Transverse colon (tissue), 4 donors: Measurements from ENCODE around the gene CEP120. TPM values are rescaled to one million over a fixed set of nuclear protein-coding genes. Genes with fewer than 3 reads are reported as not detected.
"Not testable (repeated sequence)": the region's sequence is repeated elsewhere in the genome, so short reads cannot be mapped to it uniquely, and the experiment has no call there.

Experiments used
- DNase-seq: peaks from one replicate; pipeline ENCODE4 v3.0.0-alpha.2; 2019
- H3K27ac ChIP-seq, 4 donors: fragments of 200-600 bp; sonication (generic); 2 replicates each; pipeline ENCODE4 v1.5.1; 2016 to 2018; ENCODE audit warnings: inconsistent platforms in 4 of 4
- H3K27me3 ChIP-seq: fragments of 200-600 bp; sonication (generic); 2 replicates; pipeline ENCODE4 v1.5.1; 2017; ENCODE audit warnings: inconsistent platforms
- H3K36me3 ChIP-seq, 4 donors: fragments of 200-600 bp; sonication (generic); 2 replicates each; pipeline ENCODE4 v1.5.1; 2017 to 2019; ENCODE audit warnings: inconsistent platforms in 4 of 4
- H3K4me1 ChIP-seq, 4 donors: fragments of 200-600 bp; sonication (generic); 2 replicates each; pipeline ENCODE4 v1.5.1; 2017 to 2020; ENCODE audit warnings: inconsistent platforms in 4 of 4
- H3K4me3 ChIP-seq, 4 donors: fragments of 200-600 bp; sonication (generic); 1 replicate in 1 of 4; 2 replicates in 3 of 4; pipeline versions ENCODE4 v1.5.1 to v1.6.1; 2017 to 2019; ENCODE audit warnings: inconsistent platforms in 4 of 4
- H3K9me3 ChIP-seq, 2 donors: fragments of 200-600 bp; sonication (generic); 2 replicates each; pipeline ENCODE4 v1.5.1; 2017 to 2019; ENCODE audit warnings: inconsistent platforms in 2 of 2
- EP300 ChIP-seq: sonication (generic); formaldehyde crosslinking; IDR thresholded peaks from one replicate; pipeline ENCODE4 v1.6.1; 2017; ENCODE audit warnings: antibody characterized with exemption, low read depth
- POLR2A ChIP-seq: fragments of 450-650 bp; IDR thresholded peaks from one replicate; pipeline ENCODE4 v1.6.1; 2016; ENCODE audit warnings: antibody characterized with exemption, mild to moderate bottlenecking, moderate library complexity
- POLR2AphosphoS5 ChIP-seq, 3 donors: sonication (generic); formaldehyde crosslinking; IDR thresholded peaks; one replicate each; pipeline ENCODE4 v1.6.1; 2016; ENCODE audit warnings: antibody characterized with exemption in 3 of 3
- WGBS, 2 donors: methylation state at CpG; one replicate each; pipeline ENCODE4 v1.1.5; 2018; ENCODE audit warnings: low coverage in 1 of 2; 5-methylcytosine and 5-hydroxymethylcytosine counted together
- in situ Hi-C, 4 donors: fragments of 200-750 bp; cut with MboI; loops; one replicate each; pipeline versions ENCODE4 v1.15.0 to v1.15.1; 2017; ENCODE audit warnings: low sequenced_read_pairs in 3 of 4, low pct_ligation_motif_present in 1 of 4, low pct_unique_long_range_greater_than_20kb in 1 of 4
- intact Hi-C: fragments of 100-400 bp; cut with DNase I; formaldehyde crosslinking; loops from one replicate; pipeline ENCODE4 v1.15.1; 2023; ENCODE audit warnings: low total_unique reads
- total RNA-seq, 4 donors: library from RNA; depleted of rRNA; stranded (reverse); fragments of >200 nt; gene quantifications; one replicate each; pipeline ENCODE4 v1.1.0, GENCODE V29; 2016
- TF ChIP-seq, protein P1 (sequence below), 5 experiments: fragments of 200-600 bp in 3 of 5; fragments of 450-650 bp in 2 of 5; sonication (generic) in 3 of 5; IDR thresholded peaks; 1 replicate in 2 of 5; 2 replicates in 3 of 5; pipeline ENCODE4 v1.5.1; 2016 to 2017; ENCODE audit warnings: antibody characterized with exemption in 5 of 5, inconsistent platforms in 3 of 5, mild to moderate bottlenecking in 2 of 5, moderate library complexity in 1 of 5

Gene CEP120
- 10 to 100 TPM in 3 of 4 donors, 1 to 10 TPM in 1; 7.6 to 24.3 (median 18.2) TPM for total RNA-seq

- in situ Hi-C loops = loop anchor here in 1 of 4 donors (25.0 kb wide), 1 partner anchor 189 kb away; no protein-coding TSS in a partner anchor
- WGBS, 2 donors = 0 to 1% methylated on average over 5 to 35 of the region's 47 CpGs
- DNase-seq = peak; percentile 99
- H3K4me1 ChIP-seq = peaks cover 3 to 27% (median 18%) of the 10 kb centered on the region in 4 donors
- H3K27ac ChIP-seq = peak within 1 kb of the TSS; percentile 93 to 95 (median 94)
- no peaks in the 10 kb centered on the region for H3K36me3 ChIP-seq
- H3K27me3 ChIP-seq = no peaks in the 10 kb centered on the region
- H3K9me3 ChIP-seq = no peaks in the 10 kb centered on the region
- TF ChIP-seq POLR2AphosphoS5 (IDR thresholded peaks at IDR 0.05) (peak; percentile 89 to 93 (median 91)), POLR2A (peak; percentile 95), EP300 (peak; percentile 45)
- TF ChIP-seq, protein P1, sequence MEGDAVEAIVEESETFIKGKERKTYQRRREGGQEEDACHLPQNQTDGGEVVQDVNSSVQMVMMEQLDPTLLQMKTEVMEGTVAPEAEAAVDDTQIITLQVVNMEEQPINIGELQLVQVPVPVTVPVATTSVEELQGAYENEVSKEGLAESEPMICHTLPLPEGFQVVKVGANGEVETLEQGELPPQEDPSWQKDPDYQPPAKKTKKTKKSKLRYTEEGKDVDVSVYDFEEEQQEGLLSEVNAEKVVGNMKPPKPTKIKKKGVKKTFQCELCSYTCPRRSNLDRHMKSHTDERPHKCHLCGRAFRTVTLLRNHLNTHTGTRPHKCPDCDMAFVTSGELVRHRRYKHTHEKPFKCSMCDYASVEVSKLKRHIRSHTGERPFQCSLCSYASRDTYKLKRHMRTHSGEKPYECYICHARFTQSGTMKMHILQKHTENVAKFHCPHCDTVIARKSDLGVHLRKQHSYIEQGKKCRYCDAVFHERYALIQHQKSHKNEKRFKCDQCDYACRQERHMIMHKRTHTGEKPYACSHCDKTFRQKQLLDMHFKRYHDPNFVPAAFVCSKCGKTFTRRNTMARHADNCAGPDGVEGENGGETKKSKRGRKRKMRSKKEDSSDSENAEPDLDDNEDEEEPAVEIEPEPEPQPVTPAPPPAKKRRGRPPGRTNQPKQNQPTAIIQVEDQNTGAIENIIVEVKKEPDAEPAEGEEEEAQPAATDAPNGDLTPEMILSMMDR (IDR thresholded peaks at IDR 0.05) = peak; percentile 60 to 94 (median 79)
- H3K4me3 ChIP-seq = peak within 1 kb of the TSS; percentile 63 to 86 (median 83)
- intact Hi-C loops = loop anchor here (5.0 kb wide), 1 partner anchor 89 kb away; the partner anchor contains the start of gene CSNK1G3
Measured at GRCh38 chr5:123423278-123424149, at the start of gene CEP120. TSS of gene CEP120 (minus strand) at chr5:123423403. CDS start at chr5:123422998, 405 bp downstream.

GRCh38 chr5:123472150-123472924 lies 49.1 kb upstream of the CEP120 start:
- Histone ChIP-seq H3K4me3 (no peak overlapping the region), H3K36me3 (no peaks in the 10 kb centered on the region), H3K9me3 (no peaks in the 10 kb centered on the region), H3K27ac (no peak overlapping the region), H3K4me1 (no peaks in the 10 kb centered on the region), H3K27me3 (no peaks in the 10 kb centered on the region)
- no peak for DNase-seq
- WGBS, 2 donors = 91 to 92% methylated on average over 8 of the region's 8 CpGs
- TF ChIP-seq POLR2AphosphoS5 (IDR thresholded peaks at IDR 0.05) = no peak
- intact Hi-C loops (no loop called here), in situ Hi-C loops (no loop called here)

GRCh38 chr5:123471385-123471784 lies 48.2 kb upstream of the CEP120 start:
- Histone ChIP-seq H3K4me3 (no peak overlapping the region), H3K36me3 (no peaks in the 10 kb centered on the region), H3K4me1 (no peaks in the 10 kb centered on the region), H3K27ac (no peak overlapping the region), H3K27me3 (no peaks in the 10 kb centered on the region), H3K9me3 (no peaks in the 10 kb centered on the region)
- in situ Hi-C loops = no loop called here
- TF ChIP-seq POLR2A (no peak), EP300 (no peak), POLR2AphosphoS5 (IDR thresholded peaks at IDR 0.05) (no peak)
- TF ChIP-seq, protein P1 (IDR thresholded peaks at IDR 0.05) = no peak
- DNase-seq = no peak
- 91 to 93% methylated on average over 3 of the region's 3 CpGs for WGBS, 2 donors
- intact Hi-C loops = no loop called here

DNA sequence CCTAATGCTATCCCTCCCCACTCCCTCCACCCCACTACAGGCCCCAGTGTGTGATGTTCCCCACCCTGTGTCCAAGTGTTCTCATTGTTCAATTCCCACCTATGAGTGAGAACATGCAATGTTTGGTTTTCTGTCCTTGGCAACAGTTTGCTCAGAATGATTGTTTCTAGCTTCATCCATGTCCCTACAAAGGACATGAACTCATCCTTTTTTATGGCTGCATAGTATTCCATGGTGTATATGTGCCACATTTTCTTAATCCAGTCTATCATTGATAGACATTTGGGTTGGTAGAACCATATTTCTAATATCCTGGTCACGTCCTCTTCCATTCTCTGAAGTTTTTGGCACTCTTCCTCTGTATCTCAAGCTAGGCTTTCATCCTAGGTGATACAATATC lies 43.6 kb upstream of the CEP120 start:
- intact Hi-C loops, H3K27ac ChIP-seq, H3K4me1 ChIP-seq, H3K4me3 ChIP-seq, H3K27me3 ChIP-seq, H3K36me3 ChIP-seq, H3K9me3 ChIP-seq, in situ Hi-C loops, DNase-seq: not testable (repeated sequence)
- 83 to 87% methylated on average over 1 of the region's 1 CpG for WGBS, 2 donors

DNA sequence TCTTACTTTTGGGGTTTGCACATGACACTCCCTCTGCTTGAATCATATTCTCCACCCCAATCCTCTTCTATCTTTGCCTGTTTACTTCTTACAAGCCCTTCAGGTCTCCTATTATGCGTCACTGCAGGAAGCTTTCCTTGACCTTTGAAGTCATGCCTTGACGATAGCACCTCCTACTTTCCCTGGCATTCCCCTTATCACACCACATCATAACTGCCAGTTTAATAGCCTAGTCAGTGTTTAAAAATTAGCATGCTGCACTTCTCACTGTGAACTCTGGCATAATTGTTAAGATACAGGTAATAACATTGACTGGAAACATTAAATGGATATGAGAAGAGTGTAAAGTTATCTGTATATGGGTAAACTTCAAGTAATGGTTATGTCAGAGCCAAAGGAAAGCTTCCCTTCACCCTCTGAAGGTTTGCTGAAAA lies 37.1 kb upstream of the CEP120 start:
- DNase-seq = peak; percentile 58

GRCh38 chr5:123458994-123459393 lies 35.8 kb upstream of the CEP120 start:
- H3K36me3 ChIP-seq, DNase-seq: not testable (repeated sequence)

More for the DNA sequence above, 37.1 kb upstream of the CEP120 start:
- peaks cover 0 to 25% (median 13%) of the 10 kb centered on the region in 4 donors for H3K4me1 ChIP-seq
- intact Hi-C loops (no loop called here), in situ Hi-C loops (no loop called here)
- H3K27ac ChIP-seq = peak overlapping the region; percentile 71 to 82 (median 78)
- H3K27me3 ChIP-seq = no peaks in the 10 kb centered on the region
- H3K4me3 ChIP-seq = no peak overlapping the region
- H3K9me3 ChIP-seq = no peaks in the 10 kb centered on the region
- H3K36me3 ChIP-seq = no peaks in the 10 kb centered on the region
- 18 to 35% methylated on average over 2 of the region's 2 CpGs for WGBS, 2 donors
- TF ChIP-seq POLR2A (no peak), EP300 (no peak), POLR2AphosphoS5 (IDR thresholded peaks at IDR 0.05) (peak; percentile 31 to 71 (median 49))

More at GRCh38 chr5:123458994-123459393, 35.8 kb upstream of the CEP120 start:
- H3K27me3 ChIP-seq, H3K9me3 ChIP-seq, in situ Hi-C loops, H3K27ac ChIP-seq, H3K4me3 ChIP-seq, intact Hi-C loops: not testable (repeated sequence)
- WGBS, 2 donors = 95 to 100% methylated on average over 1 to 4 of the region's 4 CpGs
- peaks cover 0 to 36% (median 15%) of the 10 kb centered on the region in 4 donors for H3K4me1 ChIP-seq
